Fibroblast of villous mesenchyme (primary cell): Measurements from ENCODE around the gene HMGCL. TPM values are rescaled to one million over a fixed set of nuclear protein-coding genes. Genes with fewer than 3 reads are reported as not detected.

Source experiments
- DNase-seq: peaks from one replicate; pipeline ENCODE4 v3.0.0-alpha.2; 2010; ENCODE audit warnings: low read depth
- H3K4me3 ChIP-seq: 2 replicates; pipeline ENCODE4 v1.5.1; 2011; ENCODE audit warnings: low read depth, mild to moderate bottlenecking, low read length
- CTCF ChIP-seq: IDR thresholded peaks from 2 replicates; pipeline ENCODE4 v1.5.1; 2012; ENCODE audit warnings: low read depth, mild to moderate bottlenecking, low read length; ENCODE audit not compliant: insufficient read depth
- total RNA-seq: library from RNA; depleted of rRNA; stranded (reverse); fragments of >200 nt; gene quantifications from 2 replicates; pipeline ENCODE4 v1.2.3, GENCODE V29; 2012

HMGCL gene
- total RNA-seq, 1 donor: 37.1 TPM

- TF ChIP-seq CTCF: no peak
- no peak overlapping the region for H3K4me3 ChIP-seq
- DNase-seq: no peak
Observed at GRCh38 chr1:23793861-23794731, 31.1 kb downstream of the HMGCL start.

GRCh38 chr1:23793018-23793781 lies 32.0 kb downstream of the HMGCL start:
- H3K4me3 ChIP-seq: no peak overlapping the region
- no peak for DNase-seq
- no peak for TF ChIP-seq CTCF

- TF ChIP-seq CTCF: no peak
- no peak for DNase-seq
- H3K4me3 ChIP-seq: peak overlapping the region; percentile 93
Observed at GRCh38 chr1:23792151-23792945, 32.9 kb downstream of the HMGCL start.

- DNase-seq: no peak
- TF ChIP-seq CTCF: no peak
- H3K4me3 ChIP-seq: peak overlapping the region; percentile 93
Observed at GRCh38 chr1:23791516-23792047, 33.6 kb downstream of the HMGCL start.

- peak within 1 kb of the TSS; percentile 93 for H3K4me3 ChIP-seq
- TF ChIP-seq CTCF: no peak
- peak; percentile 92 for DNase-seq
Observed at GRCh38 chr1:23790696-23791515, 34.3 kb downstream of the HMGCL start, which contains the start of gene LYPLA2. LYPLA2 (plus strand) TSS chr1:23791145; CDS start chr1:23792683, 1,538 bp downstream.
